Breast epithelium (tissue), 3 donors: ENCODE results near the gene TCEAL3.

Experiments used
- POLR2A ChIP-seq: fragments of 450-650 bp; IDR thresholded peaks from one replicate; pipeline ENCODE4 v1.6.1; 2016; ENCODE audit warnings: antibody characterized with exemption, mild to moderate bottlenecking, moderate library complexity
- TF ChIP-seq, protein P1 (sequence below), 3 donors: fragments of 450-650 bp; IDR thresholded peaks; one replicate each; pipeline ENCODE4 v1.5.1; 2016 to 2017; ENCODE audit warnings: antibody characterized with exemption in 3 of 3, mild to moderate bottlenecking in 3 of 3, moderate library complexity in 3 of 3

- TF ChIP-seq POLR2A, result no peak
- TF ChIP-seq, protein P1, sequence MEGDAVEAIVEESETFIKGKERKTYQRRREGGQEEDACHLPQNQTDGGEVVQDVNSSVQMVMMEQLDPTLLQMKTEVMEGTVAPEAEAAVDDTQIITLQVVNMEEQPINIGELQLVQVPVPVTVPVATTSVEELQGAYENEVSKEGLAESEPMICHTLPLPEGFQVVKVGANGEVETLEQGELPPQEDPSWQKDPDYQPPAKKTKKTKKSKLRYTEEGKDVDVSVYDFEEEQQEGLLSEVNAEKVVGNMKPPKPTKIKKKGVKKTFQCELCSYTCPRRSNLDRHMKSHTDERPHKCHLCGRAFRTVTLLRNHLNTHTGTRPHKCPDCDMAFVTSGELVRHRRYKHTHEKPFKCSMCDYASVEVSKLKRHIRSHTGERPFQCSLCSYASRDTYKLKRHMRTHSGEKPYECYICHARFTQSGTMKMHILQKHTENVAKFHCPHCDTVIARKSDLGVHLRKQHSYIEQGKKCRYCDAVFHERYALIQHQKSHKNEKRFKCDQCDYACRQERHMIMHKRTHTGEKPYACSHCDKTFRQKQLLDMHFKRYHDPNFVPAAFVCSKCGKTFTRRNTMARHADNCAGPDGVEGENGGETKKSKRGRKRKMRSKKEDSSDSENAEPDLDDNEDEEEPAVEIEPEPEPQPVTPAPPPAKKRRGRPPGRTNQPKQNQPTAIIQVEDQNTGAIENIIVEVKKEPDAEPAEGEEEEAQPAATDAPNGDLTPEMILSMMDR (IDR thresholded peaks at IDR 0.05), result no peak
These were observed 23.4 kb downstream of the TCEAL3 start for GRCh38 chrX:103631145-103631544.
